GM19397 (cell line): ENCODE measurements around the gene DNAJC7.
"Not testable (repeated sequence)": the region's sequence is repeated elsewhere in the genome, so short reads cannot be mapped to it uniquely, and the experiment has no call there.

Source experiments
- ATAC-seq: cut with Tn5 transposase; IDR thresholded peaks from one replicate; pipeline ENCODE4 v1.9.1; 2021; ENCODE audit warnings: mild to moderate bottlenecking, moderate library complexity; ENCODE audit not compliant: unreplicated experiment

The DNAJC7 gene

DNA sequence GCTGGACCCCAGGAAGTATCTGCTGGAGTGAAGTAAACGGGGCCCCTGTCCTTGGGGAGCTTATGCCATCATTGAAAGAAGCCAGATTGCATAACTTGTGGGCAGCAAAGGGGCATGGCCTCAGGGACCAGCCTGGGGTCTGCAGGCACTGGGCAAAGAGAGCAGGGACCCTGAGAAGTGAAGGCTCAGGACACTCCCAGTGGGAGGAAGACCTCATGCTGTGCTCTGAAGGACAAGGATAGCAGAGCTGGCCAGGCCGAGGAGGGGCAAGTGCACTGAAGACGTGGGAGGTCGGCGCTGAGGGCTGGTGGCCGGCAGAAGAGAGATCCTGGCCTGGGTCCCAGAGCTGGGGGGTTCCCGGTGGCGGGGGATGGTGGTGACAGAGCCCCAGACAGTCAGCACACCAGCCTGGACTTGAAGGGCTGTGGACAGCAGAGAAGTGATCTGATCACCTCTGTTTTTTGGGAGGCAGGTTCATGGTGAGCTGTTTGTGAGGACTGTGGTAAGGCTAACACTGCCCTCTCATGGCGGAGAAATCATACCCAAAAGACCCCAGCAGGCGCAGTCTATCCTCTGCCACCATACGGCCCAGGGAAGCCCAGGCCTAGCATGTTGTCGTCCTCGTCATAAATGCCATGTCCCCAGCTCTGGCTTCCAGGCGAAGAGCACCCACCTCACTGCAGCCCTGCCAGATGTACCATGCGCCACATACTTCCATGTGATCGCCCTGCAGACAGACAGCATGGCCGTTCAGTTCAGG, 57.7 kb downstream of the DNAJC7 start:
- ATAC-seq, result no peak

DNA sequence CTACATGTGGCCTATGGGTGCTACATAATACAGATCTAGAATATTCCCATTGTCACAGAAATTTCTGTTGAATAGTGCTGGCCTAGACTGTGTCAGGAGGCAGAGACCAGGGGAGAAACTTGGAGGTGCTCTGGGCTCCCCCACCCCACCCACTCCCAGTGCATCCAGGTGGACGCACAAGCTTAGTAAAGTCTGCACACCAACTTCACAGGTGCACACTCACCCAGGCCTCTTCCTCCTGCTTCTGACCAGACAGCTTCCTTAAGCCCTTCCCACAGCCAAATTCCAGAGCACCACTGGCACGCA, 58.3 kb downstream of the DNAJC7 start:
- ATAC-seq, result no peak

DNA sequence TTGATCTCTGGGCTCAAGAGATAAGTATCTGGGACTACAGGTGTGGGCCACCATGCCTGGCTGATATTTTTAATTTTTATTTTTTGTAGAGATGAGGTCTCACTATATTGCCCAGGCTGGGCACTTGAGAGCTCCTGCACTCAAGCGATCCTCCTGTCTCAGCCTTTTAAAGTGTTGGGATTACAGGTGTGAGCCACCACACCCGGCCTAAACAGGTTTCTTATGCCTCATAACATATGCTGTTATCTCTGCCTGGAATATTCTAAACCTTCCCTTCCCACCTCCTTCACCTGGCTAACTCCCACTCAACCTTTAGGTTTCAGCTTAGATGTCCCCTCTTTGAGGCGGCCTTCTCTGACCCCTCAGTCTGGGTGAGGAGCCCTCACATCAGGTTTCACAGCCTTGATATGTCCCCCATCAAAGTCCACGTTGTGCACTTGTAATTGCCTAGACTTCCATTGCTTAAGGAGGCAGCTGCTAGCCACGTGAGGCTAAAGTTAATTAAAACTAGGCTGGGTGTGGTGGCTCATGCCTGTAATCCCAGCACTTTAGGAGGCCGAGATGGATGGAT, 59.3 kb downstream of the DNAJC7 start:
- ATAC-seq, result no peak

DNA sequence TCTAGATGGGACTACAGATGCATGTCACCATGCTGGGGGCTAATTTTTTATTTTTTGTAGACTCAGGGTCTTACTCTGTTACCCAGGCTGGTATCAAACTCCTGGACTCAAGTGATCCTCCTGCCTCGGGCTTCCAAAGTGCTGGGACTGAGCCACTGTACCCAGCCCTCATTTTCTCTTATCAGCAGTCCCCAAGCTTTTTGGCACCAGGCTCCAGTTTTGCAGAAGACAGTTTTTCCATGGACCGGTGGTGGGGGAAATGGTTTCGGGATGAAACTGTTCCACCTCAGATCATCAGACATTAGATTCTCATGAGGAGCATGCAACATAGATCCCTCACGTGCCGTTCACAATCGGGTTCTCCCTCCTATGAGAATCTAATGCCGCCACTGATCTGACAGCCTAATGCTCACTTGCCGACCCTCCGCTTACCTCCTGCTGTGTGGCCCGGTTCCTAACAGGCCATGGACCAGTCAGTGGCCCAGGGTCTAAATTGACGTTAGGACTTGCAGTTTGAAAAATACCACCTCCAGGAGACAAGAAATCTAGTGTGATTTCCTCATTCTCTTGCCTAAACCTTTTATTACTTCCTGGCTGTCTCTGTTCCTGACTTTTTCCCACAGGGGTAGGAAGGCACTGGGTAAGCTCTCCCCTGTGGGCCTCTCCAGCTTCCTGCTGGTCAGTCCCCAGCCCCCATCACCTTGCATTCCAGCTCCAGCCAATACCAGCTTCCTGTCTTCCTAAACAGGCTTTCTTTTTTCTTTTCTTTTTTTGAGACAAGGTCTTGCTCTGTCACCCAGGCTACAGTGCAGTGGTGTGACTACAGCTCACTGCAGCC, 60.0 kb downstream of the DNAJC7 start:
- no peak for ATAC-seq

- ATAC-seq, result no peak
Measured at GRCh38 chr17:41956522-41956921, 60.7 kb downstream of the DNAJC7 start.

DNA sequence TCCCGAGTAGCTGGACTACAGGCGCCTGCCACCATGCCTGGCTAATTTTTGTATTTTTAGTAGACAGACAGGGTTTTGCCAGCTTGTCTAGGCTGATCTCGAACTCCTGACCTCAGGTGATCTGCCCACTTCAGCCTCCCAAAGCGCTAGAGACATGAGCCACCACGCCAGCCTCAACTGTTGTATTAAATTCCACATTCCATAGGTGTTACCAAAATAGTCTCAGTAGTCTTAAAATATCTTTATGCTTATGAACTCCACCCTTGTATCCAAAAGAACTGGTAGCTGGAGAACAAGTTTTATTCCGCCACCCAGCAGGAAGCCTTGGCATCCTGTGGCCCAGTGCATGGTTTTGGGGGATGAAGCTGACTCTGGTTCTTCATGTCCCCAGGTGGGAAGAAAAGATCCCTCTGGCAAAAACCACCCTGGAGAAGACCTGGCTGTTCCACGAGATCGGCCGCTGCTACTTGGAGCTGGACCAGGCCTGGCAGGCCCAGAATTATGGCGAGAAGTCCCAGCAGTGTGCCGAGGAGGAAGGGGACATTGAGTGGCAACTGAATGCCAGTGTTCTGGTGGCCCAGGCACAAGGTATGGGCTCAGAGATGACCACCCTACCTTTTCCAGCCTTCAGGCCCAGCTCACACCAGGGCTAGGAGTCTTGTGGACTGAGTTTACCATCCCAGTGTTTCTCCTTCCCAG, 68.3 kb downstream of the DNAJC7 start:
- no peak for ATAC-seq

DNA sequence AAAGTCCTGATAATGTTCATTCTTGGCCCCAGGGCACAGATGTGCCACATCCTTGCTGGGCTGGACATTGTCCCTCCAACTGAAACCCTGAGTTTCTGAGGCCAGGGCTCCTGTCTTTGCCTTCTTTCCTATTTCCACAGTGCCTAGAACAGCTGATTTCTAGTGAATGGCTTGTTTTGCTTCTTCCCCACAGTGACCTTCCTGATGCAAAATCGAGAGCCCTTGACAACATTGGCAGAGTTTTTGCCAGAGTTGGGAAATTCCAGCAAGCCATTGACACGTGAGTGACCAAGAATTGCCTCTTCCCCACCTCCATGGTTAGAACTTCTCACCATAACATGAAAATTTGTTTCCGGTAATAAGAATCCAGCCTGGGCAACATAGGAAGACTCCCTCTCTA, 72.3 kb downstream of the DNAJC7 start:
- ATAC-seq, result no peak

DNA sequence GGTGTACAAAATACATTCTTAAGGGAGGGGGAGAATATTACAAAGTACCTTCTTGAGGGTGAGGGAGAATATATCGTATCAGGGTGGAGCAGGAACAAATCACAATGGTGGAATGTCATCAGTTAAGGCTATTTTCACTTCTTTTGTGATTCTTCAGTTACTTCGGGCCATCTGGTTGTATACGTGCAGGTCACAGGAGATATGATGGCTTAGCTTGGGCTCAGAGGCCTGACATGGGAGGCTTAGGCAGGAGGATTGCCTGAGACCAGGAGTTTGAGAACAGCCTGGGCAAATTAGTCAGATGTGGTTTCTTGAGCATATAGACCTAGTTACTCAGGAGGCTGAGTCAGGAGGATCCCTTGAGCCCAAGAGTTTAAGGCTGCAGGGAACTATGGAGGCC, 73.7 kb downstream of the DNAJC7 start:
- no peak for ATAC-seq

DNA sequence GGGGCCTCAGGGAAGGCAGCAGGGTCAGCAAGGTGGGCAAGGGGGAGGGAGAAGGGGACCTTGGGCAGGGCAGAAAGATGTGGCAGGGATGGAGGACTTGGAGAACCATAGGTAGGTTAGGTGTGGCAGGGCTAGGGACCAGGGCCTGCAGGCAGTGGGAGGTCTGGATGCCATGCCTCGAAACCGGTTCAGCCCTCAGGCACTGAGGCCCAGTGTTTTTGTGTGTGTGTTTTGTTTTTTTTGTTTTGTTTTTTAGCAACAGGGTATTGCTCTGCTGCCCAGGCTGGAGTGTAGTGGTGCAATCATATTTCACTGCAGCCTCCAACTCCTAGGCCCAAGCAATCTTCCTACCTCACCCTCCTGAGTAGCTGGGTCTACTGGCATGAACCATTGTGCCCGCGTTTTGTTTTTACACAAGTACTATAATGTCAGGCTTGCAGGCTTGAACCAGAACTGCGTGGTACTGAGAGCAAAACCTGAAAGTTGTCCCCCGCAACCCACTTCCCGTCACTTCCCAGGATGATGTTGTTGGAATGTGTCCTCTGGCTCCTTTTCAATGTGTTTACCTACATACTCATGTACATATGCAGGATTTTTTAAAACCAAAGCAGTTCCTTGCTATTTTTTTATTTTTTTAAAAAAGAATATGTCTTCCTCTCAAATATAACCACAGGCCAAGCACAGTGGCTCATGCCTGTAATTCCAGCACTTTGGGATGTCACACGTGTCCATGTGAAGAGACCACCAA, 74.4 kb downstream of the DNAJC7 start:
- ATAC-seq, result no peak

DNA sequence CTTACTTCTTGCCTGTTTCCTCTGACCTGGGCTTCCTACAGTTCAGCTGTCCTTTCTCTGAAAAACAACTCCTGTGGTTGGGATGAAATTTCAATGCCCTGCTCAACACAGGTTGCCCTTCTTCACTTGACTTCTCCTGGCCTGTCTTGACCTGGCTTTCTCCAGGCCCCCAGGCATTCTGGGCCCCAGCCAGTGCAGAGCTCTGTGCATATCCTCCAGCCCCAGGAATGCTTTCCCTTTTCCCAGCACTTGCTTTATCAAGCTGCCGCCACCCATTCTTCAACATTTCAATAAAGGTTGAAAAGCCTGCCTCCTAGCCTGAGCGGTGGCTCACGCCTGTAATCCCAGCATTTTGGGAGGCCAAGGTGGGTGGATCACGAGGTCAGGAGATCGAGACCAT, 76.1 kb downstream of the DNAJC7 start:
- ATAC-seq, result no peak

- ATAC-seq, result no peak
Measured at GRCh38 chr17:41939693-41940090, 77.5 kb downstream of the DNAJC7 start.

DNA sequence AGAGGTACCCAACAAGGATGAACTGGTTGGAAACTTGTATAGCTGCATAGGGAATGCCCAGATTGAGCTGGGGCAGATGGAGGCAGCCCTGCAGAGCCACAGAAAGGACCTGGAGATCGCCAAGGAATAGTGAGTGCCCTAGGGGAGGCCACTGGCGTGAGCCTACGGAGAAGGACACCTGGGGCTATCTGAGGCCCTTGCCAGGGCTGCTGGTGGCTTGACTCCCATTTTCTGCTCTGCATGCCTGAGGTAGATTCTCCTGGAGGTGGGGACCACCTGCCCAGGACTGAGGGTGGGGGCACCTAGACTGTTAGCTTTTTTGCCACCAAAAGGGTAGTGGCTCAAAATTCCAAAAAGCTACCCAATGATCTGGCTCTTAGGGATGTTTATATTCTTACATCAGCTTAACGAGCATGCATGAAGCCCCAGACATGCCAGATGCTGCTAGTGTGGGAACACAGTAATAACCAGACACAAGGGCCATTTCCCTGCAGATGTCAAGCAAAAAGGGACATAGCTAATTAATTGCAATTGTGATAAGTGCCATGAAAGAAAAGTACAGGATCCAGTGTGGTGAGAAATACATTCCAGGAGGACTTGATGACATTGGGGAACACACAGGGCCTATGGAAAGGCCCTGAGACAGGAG, 78.1 kb downstream of the DNAJC7 start:
- ATAC-seq, result no peak

- ATAC-seq, result no peak
Measured at GRCh38 chr17:41937970-41938954, 79.0 kb downstream of the DNAJC7 start.

GRCh38 chr17:41935641-41936040, 81.6 kb downstream of the DNAJC7 start:
- no peak for ATAC-seq

DNA sequence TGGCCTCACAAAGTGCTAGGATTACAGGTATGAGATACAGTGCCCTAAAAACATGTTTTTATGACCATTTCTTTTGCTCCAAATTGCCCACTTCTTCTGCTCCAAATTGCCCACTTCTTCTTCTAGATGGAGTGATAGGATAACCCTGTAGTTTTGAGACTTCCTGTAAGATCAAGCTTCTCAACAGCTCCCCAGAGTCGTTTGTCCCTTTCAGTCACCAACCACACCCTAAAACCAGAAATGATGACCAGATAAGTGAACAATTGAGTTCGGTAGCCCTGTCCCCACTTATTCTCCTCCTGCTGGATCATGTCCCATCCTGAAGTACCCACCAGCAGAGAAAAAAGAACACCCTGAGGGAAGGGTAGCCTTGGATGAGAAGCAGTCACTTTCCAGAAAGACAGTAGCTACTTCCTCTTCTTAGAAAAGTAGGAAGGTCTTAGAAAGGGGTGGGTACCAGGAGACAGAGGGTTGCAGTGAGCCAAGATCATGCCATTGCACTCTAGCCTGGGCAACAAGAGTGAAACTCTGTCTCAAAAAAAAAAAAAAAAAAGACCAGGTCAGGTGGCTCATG, 84.3 kb downstream of the DNAJC7 start:
- ATAC-seq, result no peak

DNA sequence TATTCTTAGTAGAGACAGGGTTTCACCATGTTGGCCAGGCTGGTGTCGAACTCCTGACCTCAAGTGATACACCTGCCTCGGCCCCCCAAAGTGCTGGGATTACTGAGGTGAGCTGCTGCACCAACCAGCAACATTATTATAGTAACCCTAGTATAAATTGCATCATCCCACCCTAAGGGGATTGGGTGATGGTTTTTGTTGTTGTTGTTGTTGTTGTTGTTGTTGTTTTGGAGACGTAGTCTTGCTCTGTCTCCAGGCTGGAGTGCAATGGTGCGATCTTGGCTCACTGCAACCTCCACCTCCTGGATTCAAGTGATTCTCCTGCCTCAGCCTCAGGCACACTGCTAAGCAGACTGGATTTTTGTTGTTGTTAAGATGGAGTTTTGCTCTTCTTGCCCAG, 85.5 kb downstream of the DNAJC7 start:
- not testable (repeated sequence) for ATAC-seq

DNA sequence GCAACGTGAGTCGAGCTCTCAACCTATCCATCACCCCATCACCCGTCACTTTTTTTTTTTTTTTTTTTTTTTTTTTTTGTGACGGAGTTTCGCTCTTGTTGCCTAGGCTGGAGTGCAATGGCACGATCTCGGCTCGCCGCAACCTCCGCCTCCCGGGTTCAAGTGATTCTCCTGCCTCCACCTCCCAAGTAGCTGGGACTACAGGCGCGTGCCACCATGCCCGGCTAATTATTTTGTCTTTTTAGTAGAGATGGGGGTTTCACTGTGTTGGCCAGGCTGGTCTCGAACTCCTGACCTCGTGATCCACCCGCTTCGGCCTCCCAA, 86.4 kb downstream of the DNAJC7 start:
- not testable (repeated sequence) for ATAC-seq

- ATAC-seq, result peak; percentile 93
Measured at GRCh38 chr17:41930009-41930832, 87.0 kb downstream of the DNAJC7 start, which contains the start of gene ODAD4. Gene ODAD4 (plus strand): TSS chr17:41930617. CDS start chr17:41930724, 107 bp downstream.
